Glutamatergic neuron (in vitro differentiated cells): ENCODE data around the gene ARHGAP40. TPM values are rescaled to one million over a fixed set of nuclear protein-coding genes. Genes with fewer than 3 reads are reported as not detected.

Experiments
- DNase-seq: peaks from one replicate; pipeline ENCODE4 v3.0.0; 2022
- H3K27ac Mint-ChIP-seq: one replicate; pipeline ENCODE4 v1.8.0; 2020; ENCODE audit warnings: mild to moderate bottlenecking, mixed read lengths, inconsistent platforms; ENCODE audit not compliant: unreplicated experiment
- H3K27me3 Mint-ChIP-seq: one replicate; pipeline ENCODE4 v1.8.0; 2020; ENCODE audit warnings: mild to moderate bottlenecking, moderate library complexity, mixed read lengths, inconsistent platforms; ENCODE audit not compliant: unreplicated experiment
- H3K36me3 Mint-ChIP-seq: one replicate; pipeline ENCODE4 v1.8.0; 2020; ENCODE audit warnings: mild to moderate bottlenecking, mixed read lengths, inconsistent platforms; ENCODE audit not compliant: unreplicated experiment
- H3K4me1 Mint-ChIP-seq: one replicate; pipeline ENCODE4 v1.8.0; 2020; ENCODE audit warnings: mild to moderate bottlenecking, low read depth, mixed read lengths, inconsistent platforms; ENCODE audit not compliant: unreplicated experiment
- H3K4me3 Mint-ChIP-seq: one replicate; pipeline ENCODE4 v1.8.0; 2020; ENCODE audit warnings: mild to moderate bottlenecking, mixed read lengths, inconsistent platforms; ENCODE audit not compliant: unreplicated experiment
- H3K9me3 Mint-ChIP-seq: one replicate; pipeline ENCODE4 v1.8.0; 2020; ENCODE audit warnings: mild to moderate bottlenecking, moderate library complexity, mixed read lengths, inconsistent platforms; ENCODE audit not compliant: unreplicated experiment
- total RNA-seq: library from RNA; stranded (reverse); fragmentation: NEBNext Ultra II Directional; extraction: Animal tissue kit (Norgen Biotek cat#: 25700); gene quantifications from one replicate; pipeline ENCODE4 v1.2.1, GENCODE V29; 2021; ENCODE audit not compliant: unreplicated experiment
- TF ChIP-seq, protein P1 (sequence below): fragments of 200-600 bp; sonication (generic); IDR thresholded peaks from one replicate; pipeline ENCODE4 v1.5.0; 2021; ENCODE audit not compliant: partially characterized antibody, unreplicated experiment

Gene ARHGAP40
- total RNA-seq, 1 donor from 2014 or later = not detected

DNA sequence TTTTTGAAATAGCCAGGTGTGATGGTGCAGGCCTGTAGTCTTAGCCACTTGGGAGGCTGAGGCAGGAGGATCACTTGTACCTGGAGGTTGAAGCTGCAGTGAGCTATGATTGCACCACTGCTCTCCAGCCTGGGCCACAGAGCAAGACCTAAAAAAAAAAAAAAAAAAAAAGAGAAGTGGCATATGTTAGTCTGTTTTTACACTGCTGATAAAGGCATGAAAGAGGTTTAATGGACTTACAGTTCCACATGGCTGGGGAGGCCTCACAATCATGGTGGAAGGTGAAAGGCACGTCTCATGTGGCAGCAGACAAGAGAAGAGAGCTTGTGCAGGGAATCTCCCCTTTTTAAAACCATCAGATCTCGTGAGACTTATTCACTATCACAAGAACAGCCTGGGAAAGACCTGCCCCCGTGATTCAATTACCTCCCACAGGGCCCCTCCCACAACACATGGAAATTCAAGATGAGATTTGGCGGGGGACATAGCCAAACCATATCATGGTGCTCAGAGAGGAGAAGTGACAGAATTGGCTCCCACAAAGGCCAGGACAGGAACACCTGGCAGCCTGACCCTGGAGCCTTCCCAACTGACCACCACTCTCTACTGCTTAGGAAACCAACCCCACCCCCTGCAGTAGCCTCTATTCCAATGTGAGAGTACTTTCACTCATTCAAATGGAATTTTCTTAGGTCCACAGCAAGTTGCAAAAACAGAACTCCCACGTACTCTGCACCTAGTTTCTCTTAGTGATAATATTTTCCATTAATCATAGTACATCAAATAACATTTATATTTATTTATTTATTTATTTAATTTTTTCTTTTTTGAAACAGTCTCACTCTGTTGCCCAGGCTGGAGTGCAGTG lies 29.8 kb downstream of the ARHGAP40 start:
- peaks cover 1% of the 10 kb centered on the region for H3K4me1 Mint-ChIP-seq
- H3K4me3 Mint-ChIP-seq = no peak overlapping the region
- H3K9me3 Mint-ChIP-seq = no peaks in the 10 kb centered on the region
- no peak for DNase-seq
- no peaks in the 10 kb centered on the region for H3K36me3 Mint-ChIP-seq
- H3K27me3 Mint-ChIP-seq = peaks cover 1% of the 10 kb centered on the region
- H3K27ac Mint-ChIP-seq = no peak overlapping the region
- TF ChIP-seq, protein P1, sequence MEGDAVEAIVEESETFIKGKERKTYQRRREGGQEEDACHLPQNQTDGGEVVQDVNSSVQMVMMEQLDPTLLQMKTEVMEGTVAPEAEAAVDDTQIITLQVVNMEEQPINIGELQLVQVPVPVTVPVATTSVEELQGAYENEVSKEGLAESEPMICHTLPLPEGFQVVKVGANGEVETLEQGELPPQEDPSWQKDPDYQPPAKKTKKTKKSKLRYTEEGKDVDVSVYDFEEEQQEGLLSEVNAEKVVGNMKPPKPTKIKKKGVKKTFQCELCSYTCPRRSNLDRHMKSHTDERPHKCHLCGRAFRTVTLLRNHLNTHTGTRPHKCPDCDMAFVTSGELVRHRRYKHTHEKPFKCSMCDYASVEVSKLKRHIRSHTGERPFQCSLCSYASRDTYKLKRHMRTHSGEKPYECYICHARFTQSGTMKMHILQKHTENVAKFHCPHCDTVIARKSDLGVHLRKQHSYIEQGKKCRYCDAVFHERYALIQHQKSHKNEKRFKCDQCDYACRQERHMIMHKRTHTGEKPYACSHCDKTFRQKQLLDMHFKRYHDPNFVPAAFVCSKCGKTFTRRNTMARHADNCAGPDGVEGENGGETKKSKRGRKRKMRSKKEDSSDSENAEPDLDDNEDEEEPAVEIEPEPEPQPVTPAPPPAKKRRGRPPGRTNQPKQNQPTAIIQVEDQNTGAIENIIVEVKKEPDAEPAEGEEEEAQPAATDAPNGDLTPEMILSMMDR = no peak

DNA sequence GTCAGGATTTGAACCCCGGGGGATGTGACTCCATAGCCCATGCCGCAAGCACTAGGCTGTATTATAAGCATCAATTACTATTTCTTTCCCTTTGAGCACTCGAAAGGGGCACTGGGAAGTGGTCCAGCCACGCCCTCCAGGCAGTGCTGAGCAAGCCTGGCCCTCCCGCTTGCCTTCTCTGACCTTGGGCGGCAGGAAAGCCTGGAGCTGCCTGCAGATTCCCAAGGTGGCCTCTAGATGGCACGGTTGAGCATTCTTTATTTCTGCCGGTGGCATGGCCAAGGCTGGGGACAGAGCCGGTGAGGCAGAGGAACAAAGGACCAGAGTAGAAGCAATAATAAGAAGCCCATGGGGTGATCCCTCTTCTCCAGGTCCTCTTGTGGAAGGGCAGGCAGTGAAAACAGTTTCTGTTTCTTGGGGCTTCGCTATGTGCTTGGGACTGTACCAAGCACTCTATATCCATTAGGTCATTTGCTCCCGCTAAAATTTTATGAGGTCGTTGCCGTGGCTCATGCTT lies 32.0 kb downstream of the ARHGAP40 start:
- TF ChIP-seq, protein P1 = peak; percentile 85
- Mint-ChIP-seq H3K27me3 (peaks cover 4% of the 10 kb centered on the region), H3K27ac (no peak overlapping the region), H3K36me3 (no peaks in the 10 kb centered on the region), H3K4me3 (no peak overlapping the region), H3K9me3 (peaks cover 2% of the 10 kb centered on the region), H3K4me1 (peaks cover 1% of the 10 kb centered on the region)
- DNase-seq = peak; percentile 74

DNA sequence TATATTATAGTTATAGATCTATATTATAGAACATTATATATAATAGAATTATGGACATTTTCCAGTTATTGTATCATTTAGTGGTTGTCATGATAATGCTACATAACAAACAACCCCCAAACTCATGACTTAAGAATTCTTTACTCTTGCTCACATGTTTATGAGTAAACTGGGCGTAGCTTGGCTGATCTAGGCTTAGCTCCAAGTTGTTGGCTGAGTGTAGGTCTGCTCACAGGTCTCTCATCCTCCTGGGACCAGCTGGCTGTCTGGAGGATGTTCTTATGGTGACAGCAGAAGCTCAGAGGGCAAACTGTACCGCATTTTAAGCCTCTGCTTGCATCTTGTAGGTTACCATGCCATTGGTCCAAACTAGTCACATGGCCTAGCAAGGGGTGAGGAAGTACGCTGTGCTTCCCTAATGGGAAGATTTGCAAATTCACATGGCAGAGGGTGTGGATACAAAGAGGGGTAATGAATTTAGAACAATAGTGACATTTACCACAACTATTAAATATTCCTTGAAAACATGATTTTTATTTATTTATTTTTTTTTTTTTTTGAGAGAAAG lies 34.2 kb downstream of the ARHGAP40 start:
- no peak overlapping the region for H3K4me3 Mint-ChIP-seq
- peaks cover 3% of the 10 kb centered on the region for H3K9me3 Mint-ChIP-seq
- H3K27me3 Mint-ChIP-seq = peaks cover 4% of the 10 kb centered on the region
- TF ChIP-seq, protein P1 = no peak
- no peaks in the 10 kb centered on the region for H3K36me3 Mint-ChIP-seq
- peaks cover 1% of the 10 kb centered on the region for H3K4me1 Mint-ChIP-seq
- no peak overlapping the region for H3K27ac Mint-ChIP-seq
- DNase-seq = no peak

DNA sequence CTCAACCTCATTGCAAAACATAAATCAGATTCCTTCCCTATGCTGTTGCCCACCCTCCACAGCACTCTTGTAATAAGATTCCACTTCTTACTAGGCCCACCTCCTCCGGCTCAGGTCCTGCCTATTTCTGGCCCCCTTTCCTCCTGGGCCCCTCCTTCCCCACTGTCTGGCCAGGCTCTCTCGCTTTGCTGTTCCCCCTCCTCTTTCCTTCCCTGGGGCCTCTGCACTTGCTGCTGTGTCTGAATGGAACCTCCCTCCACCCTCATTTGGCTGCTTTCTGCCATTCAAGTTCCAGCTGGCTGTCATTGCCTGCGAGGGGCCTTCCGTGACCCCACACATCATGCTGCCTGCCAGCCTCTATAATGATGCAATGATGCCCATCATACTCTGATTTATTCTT lies 38.9 kb downstream of the ARHGAP40 start:
- Mint-ChIP-seq H3K4me3 (no peak overlapping the region), H3K9me3 (peaks cover 6% of the 10 kb centered on the region), H3K27me3 (peaks cover 17% of the 10 kb centered on the region), H3K4me1 (no peaks in the 10 kb centered on the region), H3K27ac (no peak overlapping the region), H3K36me3 (no peaks in the 10 kb centered on the region)
- no peak for DNase-seq
- TF ChIP-seq, protein P1 = no peak

DNA sequence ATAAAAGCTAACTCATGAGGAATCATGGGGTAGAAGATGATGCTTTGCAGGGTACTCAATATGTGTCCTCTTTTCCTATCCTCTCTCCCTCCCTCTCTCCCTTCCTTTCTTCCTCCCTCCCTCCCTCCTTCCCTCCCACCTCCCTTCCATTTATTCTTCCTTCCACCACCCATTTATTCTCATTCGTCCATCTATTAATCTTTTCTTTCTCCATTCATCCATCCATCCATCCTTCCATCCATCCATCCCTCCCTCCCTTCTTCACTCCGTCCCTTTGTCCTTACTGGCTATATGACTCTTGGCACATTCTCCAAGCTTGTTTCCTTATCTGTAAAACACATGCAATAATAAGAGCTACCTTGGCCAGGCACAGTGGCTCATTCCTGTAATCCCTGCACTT lies 40.9 kb downstream of the ARHGAP40 start:
- H3K36me3 Mint-ChIP-seq = no peaks in the 10 kb centered on the region
- H3K4me1 Mint-ChIP-seq = no peaks in the 10 kb centered on the region
- H3K27ac Mint-ChIP-seq = no peak overlapping the region
- DNase-seq = no peak
- no peak overlapping the region for H3K4me3 Mint-ChIP-seq
- peaks cover 18% of the 10 kb centered on the region for H3K27me3 Mint-ChIP-seq
- TF ChIP-seq, protein P1 = no peak
- H3K9me3 Mint-ChIP-seq = peaks cover 4% of the 10 kb centered on the region
